Parathyroid adenoma (tissue), 2 donors: ENCODE data around the gene TRAK2.

Experiments used
- H2AFZ ChIP-seq: fragments of 300-600 bp; sonication (generic); one replicate; pipeline ENCODE4 v1.7.0; 2017; ENCODE audit warnings: antibody characterized with exemption, mild to moderate bottlenecking
- H3K27ac ChIP-seq: fragments of 300-600 bp; sonication (generic); one replicate; pipeline ENCODE4 v1.7.0; 2017
- H3K27me3 ChIP-seq: fragments of 300-600 bp; sonication (generic); one replicate; pipeline ENCODE4 v1.7.0; 2017; ENCODE audit warnings: low read length; ENCODE audit not compliant: control insufficient read depth, insufficient read depth
- H3K36me3 ChIP-seq: fragments of 300-600 bp; sonication (generic); one replicate; pipeline ENCODE4 v1.7.0; 2017; ENCODE audit warnings: low read length; ENCODE audit not compliant: control insufficient read depth, insufficient read depth
- H3K4me1 ChIP-seq: fragments of 300-600 bp; sonication (generic); one replicate; pipeline ENCODE4 v1.7.0; 2017; ENCODE audit warnings: control low read depth
- H3K4me2 ChIP-seq: fragments of 300-600 bp; sonication (generic); one replicate; pipeline ENCODE4 v1.7.0; 2017; ENCODE audit warnings: low read length
- H3K4me3 ChIP-seq: fragments of 300-600 bp; sonication (generic); one replicate; pipeline ENCODE4 v1.7.0; 2017; ENCODE audit warnings: low read depth, low read length
- H3K79me2 ChIP-seq: fragments of 300-600 bp; sonication (generic); one replicate; pipeline ENCODE4 v1.7.0; 2017; ENCODE audit warnings: control low read depth
- H3K9ac ChIP-seq: fragments of 300-600 bp; sonication (generic); one replicate; pipeline ENCODE4 v1.7.0; 2017; ENCODE audit warnings: mild to moderate bottlenecking
- H3K9me3 ChIP-seq: fragments of 300-600 bp; sonication (generic); one replicate; pipeline ENCODE4 v1.7.0; 2017; ENCODE audit warnings: low read length; ENCODE audit not compliant: control insufficient read depth
- CTCF ChIP-seq: fragments of 300-600 bp; sonication (generic); IDR thresholded peaks from one replicate; pipeline ENCODE4 v1.7.0; 2017; ENCODE audit warnings: antibody characterized with exemption, mild to moderate bottlenecking
- donor health status: primary hyperparathyroidism.

TRAK2 gene

GRCh38 chr2:201350879-201351278 is 100.4 kb downstream of the TRAK2 start:
- no peaks in the 10 kb centered on the region for H3K79me2 ChIP-seq
- no peak overlapping the region for H3K9ac ChIP-seq
- H2AFZ ChIP-seq: no peak overlapping the region
- H3K9me3 ChIP-seq: no peaks in the 10 kb centered on the region
- H3K27ac ChIP-seq: no peak overlapping the region
- no peaks in the 10 kb centered on the region for H3K36me3 ChIP-seq
- H3K4me3 ChIP-seq: no peak overlapping the region
- TF ChIP-seq CTCF: no peak
- H3K4me1 ChIP-seq: no peaks in the 10 kb centered on the region
- no peaks in the 10 kb centered on the region for H3K27me3 ChIP-seq
- H3K4me2 ChIP-seq: no peak overlapping the region

- H3K36me3 ChIP-seq: no peaks in the 10 kb centered on the region
Observed at GRCh38 chr2:201349601-201350000, 101.7 kb downstream of the TRAK2 start.

GRCh38 chr2:201348758-201349157 is 102.5 kb downstream of the TRAK2 start:
- no peaks in the 10 kb centered on the region for H3K9me3 ChIP-seq
- no peak overlapping the region for H3K9ac ChIP-seq
- no peaks in the 10 kb centered on the region for H3K4me1 ChIP-seq
- H3K79me2 ChIP-seq: no peaks in the 10 kb centered on the region
- H3K4me3 ChIP-seq: no peak overlapping the region
- H3K27me3 ChIP-seq: no peaks in the 10 kb centered on the region
- H3K4me2 ChIP-seq: no peak overlapping the region
- H2AFZ ChIP-seq: no peak overlapping the region
- H3K36me3 ChIP-seq: no peaks in the 10 kb centered on the region
- TF ChIP-seq CTCF: no peak
- H3K27ac ChIP-seq: no peak overlapping the region

More at GRCh38 chr2:201349601-201350000, 101.7 kb downstream of the TRAK2 start:
- Histone ChIP-seq H3K4me1 (no peaks in the 10 kb centered on the region), H2AFZ (no peak overlapping the region), H3K27me3 (no peaks in the 10 kb centered on the region), H3K9me3 (no peaks in the 10 kb centered on the region), H3K4me2 (no peak overlapping the region), H3K9ac (no peak overlapping the region), H3K27ac (no peak overlapping the region), H3K79me2 (no peaks in the 10 kb centered on the region), H3K4me3 (no peak overlapping the region)
- no peak for TF ChIP-seq CTCF

- Histone ChIP-seq H2AFZ (no peak overlapping the region), H3K4me1 (no peaks in the 10 kb centered on the region), H3K79me2 (no peaks in the 10 kb centered on the region), H3K4me2 (no peak overlapping the region), H3K9me3 (no peaks in the 10 kb centered on the region), H3K36me3 (no peaks in the 10 kb centered on the region), H3K9ac (no peak overlapping the region), H3K27ac (no peak overlapping the region), H3K27me3 (no peaks in the 10 kb centered on the region), H3K4me3 (no peak overlapping the region)
- TF ChIP-seq CTCF: no peak
Observed at GRCh38 chr2:201347138-201347537, 104.1 kb downstream of the TRAK2 start.

GRCh38 chr2:201345625-201346213 is 105.5 kb downstream of the TRAK2 start:
- Histone ChIP-seq H2AFZ (no peak overlapping the region), H3K79me2 (no peaks in the 10 kb centered on the region), H3K27ac (no peak overlapping the region), H3K9me3 (no peaks in the 10 kb centered on the region), H3K4me3 (no peak overlapping the region), H3K27me3 (no peaks in the 10 kb centered on the region), H3K36me3 (no peaks in the 10 kb centered on the region), H3K4me1 (no peaks in the 10 kb centered on the region), H3K4me2 (no peak overlapping the region), H3K9ac (no peak overlapping the region)
- TF ChIP-seq CTCF: no peak
